ENCODE data around the gene UBE4B. TPM values are rescaled to one million over a fixed set of nuclear protein-coding genes. Genes with fewer than 3 reads are reported as not detected.
"Not testable (repeated sequence)": the region's sequence is repeated elsewhere in the genome, so short reads cannot be mapped to it uniquely, and the experiment has no call there.

Gene UBE4B
- total RNA-seq, 1 experiment from 2014 or later = 37.0 TPM

- H3K4me3 ChIP-seq (ENCODE audit: low read length) = no peak overlapping the region
- no peaks in the 10 kb centered on the region for H3K36me3 ChIP-seq (ENCODE audit: insufficient read depth, low read length)
- no peaks in the 10 kb centered on the region for H3K9me2 ChIP-seq (replicated peaks; ENCODE audit: insufficient read depth, low read length)
- no peaks in the 10 kb centered on the region for H4K20me1 ChIP-seq (ENCODE audit: insufficient read depth, low read depth, low read length)
- H3K27ac ChIP-seq (ENCODE audit: low read length) = no peak overlapping the region
- no peak for DNase-seq
- no peak overlapping the region for H3K9ac ChIP-seq (ENCODE audit: low read length)
- no peaks in the 10 kb centered on the region for H3K79me2 ChIP-seq (ENCODE audit: low read length)
- no peak overlapping the region for H2AFZ ChIP-seq (ENCODE audit: low read length)
- H3K27me3 ChIP-seq (ENCODE audit: low read length) = no peaks in the 10 kb centered on the region
- H3K4me2 ChIP-seq (ENCODE audit: low read depth, low read length, poor library complexity, severe bottlenecking) = no peak overlapping the region
- H3K9me3 ChIP-seq (ENCODE audit: low read length) = no peaks in the 10 kb centered on the region
- H3K4me1 ChIP-seq (ENCODE audit: low read length) = no peaks in the 10 kb centered on the region
Measured at GRCh38 chr1:10196976-10197375, 164.2 kb downstream of the UBE4B start.

- DNase-seq = no peak
- Histone ChIP-seq H3K4me3 (ENCODE audit: low read length) (no peak overlapping the region), H3K9me2 (replicated peaks; ENCODE audit: insufficient read depth, low read length) (no peaks in the 10 kb centered on the region), H3K4me2 (ENCODE audit: low read depth, low read length, poor library complexity, severe bottlenecking) (no peak overlapping the region), H3K27ac (ENCODE audit: low read length) (no peak overlapping the region), H3K4me1 (ENCODE audit: low read length) (no peaks in the 10 kb centered on the region), H3K36me3 (ENCODE audit: insufficient read depth, low read length) (no peaks in the 10 kb centered on the region), H3K9me3 (ENCODE audit: low read length) (no peaks in the 10 kb centered on the region), H4K20me1 (ENCODE audit: insufficient read depth, low read depth, low read length) (no peaks in the 10 kb centered on the region), H3K9ac (ENCODE audit: low read length) (no peak overlapping the region), H3K27me3 (ENCODE audit: low read length) (no peaks in the 10 kb centered on the region), H3K79me2 (ENCODE audit: low read length) (no peaks in the 10 kb centered on the region), H2AFZ (ENCODE audit: low read length) (no peak overlapping the region)
Measured at GRCh38 chr1:10200620-10201019, 167.9 kb downstream of the UBE4B start.

- H3K4me1 ChIP-seq (ENCODE audit: low read length) = no peaks in the 10 kb centered on the region
- no peaks in the 10 kb centered on the region for H3K36me3 ChIP-seq (ENCODE audit: insufficient read depth, low read length)
- no peaks in the 10 kb centered on the region for H3K9me3 ChIP-seq (ENCODE audit: low read length)
- H3K4me3 ChIP-seq (ENCODE audit: low read length) = no peak overlapping the region
- no peak overlapping the region for H3K4me2 ChIP-seq (ENCODE audit: low read depth, low read length, poor library complexity, severe bottlenecking)
- H3K79me2 ChIP-seq (ENCODE audit: low read length) = no peaks in the 10 kb centered on the region
- no peaks in the 10 kb centered on the region for H3K9me2 ChIP-seq (replicated peaks; ENCODE audit: insufficient read depth, low read length)
- DNase-seq = no peak
- no peak overlapping the region for H2AFZ ChIP-seq (ENCODE audit: low read length)
- H3K27me3 ChIP-seq (ENCODE audit: low read length) = no peaks in the 10 kb centered on the region
- H3K27ac ChIP-seq (ENCODE audit: low read length) = no peak overlapping the region
- H3K9ac ChIP-seq (ENCODE audit: low read length) = no peak overlapping the region
- H4K20me1 ChIP-seq (ENCODE audit: insufficient read depth, low read depth, low read length) = no peaks in the 10 kb centered on the region
Measured at GRCh38 chr1:10204003-10204642, 171.4 kb downstream of the UBE4B start.

GRCh38 chr1:10205206-10205605, 172.4 kb downstream of the UBE4B start:
- not testable (repeated sequence) for H3K27me3 ChIP-seq (ENCODE audit: low read length); H3K9me2 ChIP-seq (replicated peaks; ENCODE audit: insufficient read depth, low read length); H3K4me1 ChIP-seq (ENCODE audit: low read length); DNase-seq; H3K36me3 ChIP-seq (ENCODE audit: insufficient read depth, low read length); H3K27ac ChIP-seq (ENCODE audit: low read length); H3K9me3 ChIP-seq (ENCODE audit: low read length); H3K4me3 ChIP-seq (ENCODE audit: low read length); H3K9ac ChIP-seq (ENCODE audit: low read length); H2AFZ ChIP-seq (ENCODE audit: low read length); H3K4me2 ChIP-seq (ENCODE audit: low read depth, low read length, poor library complexity, severe bottlenecking); H3K79me2 ChIP-seq (ENCODE audit: low read length); H4K20me1 ChIP-seq (ENCODE audit: insufficient read depth, low read depth, low read length)

- no peaks in the 10 kb centered on the region for H4K20me1 ChIP-seq (ENCODE audit: insufficient read depth, low read depth, low read length)
- H3K4me1 ChIP-seq (ENCODE audit: low read length) = peaks cover 8% of the 10 kb centered on the region
- no peaks in the 10 kb centered on the region for H3K9me2 ChIP-seq (replicated peaks; ENCODE audit: insufficient read depth, low read length)
- H3K9me3 ChIP-seq (ENCODE audit: low read length) = no peaks in the 10 kb centered on the region
- H2AFZ ChIP-seq (ENCODE audit: low read length) = no peak overlapping the region
- no peak for DNase-seq
- no peak overlapping the region for H3K4me3 ChIP-seq (ENCODE audit: low read length)
- no peak overlapping the region for H3K9ac ChIP-seq (ENCODE audit: low read length)
- H3K27ac ChIP-seq (ENCODE audit: low read length) = no peak overlapping the region
- H3K79me2 ChIP-seq (ENCODE audit: low read length) = no peaks in the 10 kb centered on the region
- H3K36me3 ChIP-seq (ENCODE audit: insufficient read depth, low read length) = no peaks in the 10 kb centered on the region
- H3K27me3 ChIP-seq (ENCODE audit: low read length) = no peaks in the 10 kb centered on the region
- no peak overlapping the region for H3K4me2 ChIP-seq (ENCODE audit: low read depth, low read length, poor library complexity, severe bottlenecking)
Measured at GRCh38 chr1:10207810-10208209, 175.1 kb downstream of the UBE4B start.

- no peaks in the 10 kb centered on the region for H3K36me3 ChIP-seq (ENCODE audit: insufficient read depth, low read length)
- H4K20me1 ChIP-seq (ENCODE audit: insufficient read depth, low read depth, low read length) = no peaks in the 10 kb centered on the region; the same call in 1 of the 2 replicates
- H3K9ac ChIP-seq (ENCODE audit: low read length) = no peak overlapping the region
- H3K4me2 ChIP-seq (ENCODE audit: low read depth, low read length, poor library complexity, severe bottlenecking) = no peak overlapping the region
- no peak overlapping the region for H3K27ac ChIP-seq (ENCODE audit: low read length)
- H2AFZ ChIP-seq (ENCODE audit: low read length) = no peak overlapping the region
- H3K9me3 ChIP-seq (ENCODE audit: low read length) = no peaks in the 10 kb centered on the region
- H3K9me2 ChIP-seq (replicated peaks; ENCODE audit: insufficient read depth, low read length) = no peaks in the 10 kb centered on the region
- DNase-seq = no peak
- peaks cover 8% of the 10 kb centered on the region for H3K4me1 ChIP-seq (ENCODE audit: low read length)
- H3K4me3 ChIP-seq (ENCODE audit: low read length) = no peak overlapping the region
- no peaks in the 10 kb centered on the region for H3K79me2 ChIP-seq (ENCODE audit: low read length)
- H3K27me3 ChIP-seq (ENCODE audit: low read length) = no peaks in the 10 kb centered on the region
Measured at GRCh38 chr1:10208537-10208936, 175.8 kb downstream of the UBE4B start.

GRCh38 chr1:10209590-10209904, 176.8 kb downstream of the UBE4B start:
- Histone ChIP-seq H3K79me2 (ENCODE audit: low read length) (no peaks in the 10 kb centered on the region), H3K4me3 (ENCODE audit: low read length) (peak overlapping the region; percentile 90), H3K4me2 (ENCODE audit: low read depth, low read length, poor library complexity, severe bottlenecking) (peak overlapping the region; percentile 99), H3K27ac (ENCODE audit: low read length) (no peak overlapping the region), H3K9me2 (replicated peaks; ENCODE audit: insufficient read depth, low read length) (no peaks in the 10 kb centered on the region), H3K9me3 (ENCODE audit: low read length) (no peaks in the 10 kb centered on the region), H4K20me1 (ENCODE audit: insufficient read depth, low read depth, low read length) (no peaks in the 10 kb centered on the region; the same call in 1 of the 2 replicates), H3K36me3 (ENCODE audit: insufficient read depth, low read length) (no peaks in the 10 kb centered on the region), H2AFZ (ENCODE audit: low read length) (peak overlapping the region; percentile 100), H3K4me1 (ENCODE audit: low read length) (peaks cover 8% of the 10 kb centered on the region), H3K9ac (ENCODE audit: low read length) (peak overlapping the region; percentile 83), H3K27me3 (ENCODE audit: low read length) (no peaks in the 10 kb centered on the region)
- no peak for DNase-seq

- Histone ChIP-seq H3K36me3 (ENCODE audit: insufficient read depth, low read length) (no peaks in the 10 kb centered on the region), H3K4me2 (ENCODE audit: low read depth, low read length, poor library complexity, severe bottlenecking) (peak within 1 kb of the TSS; percentile 99), H2AFZ (ENCODE audit: low read length) (peak within 1 kb of the TSS; percentile 100), H3K4me3 (ENCODE audit: low read length) (peak within 1 kb of the TSS; percentile 90), H3K79me2 (ENCODE audit: low read length) (no peaks in the 10 kb centered on the region), H3K27ac (ENCODE audit: low read length) (no peak within 1 kb of the TSS), H3K27me3 (ENCODE audit: low read length) (no peaks in the 10 kb centered on the region), H4K20me1 (ENCODE audit: insufficient read depth, low read depth, low read length) (no peaks in the 10 kb centered on the region; the same call in 1 of the 2 replicates), H3K9me2 (replicated peaks; ENCODE audit: insufficient read depth, low read length) (no peaks in the 10 kb centered on the region), H3K9ac (ENCODE audit: low read length) (peak within 1 kb of the TSS; percentile 83), H3K4me1 (ENCODE audit: low read length) (peaks cover 8% of the 10 kb centered on the region), H3K9me3 (ENCODE audit: low read length) (no peaks in the 10 kb centered on the region)
- peak; percentile 98 for DNase-seq
Measured at GRCh38 chr1:10209905-10210810, 177.4 kb downstream of the UBE4B start, which contains the start of gene KIF1B. TSS of gene KIF1B (plus strand) at chr1:10210570. CDS start at chr1:10232329, 21,759 bp downstream.
